H9 (cell line): ENCODE results near the gene ULK3. TPM values are rescaled to one million over a fixed set of nuclear protein-coding genes. Genes with fewer than 3 reads are reported as not detected.
A peak's percentile ranks its signal among the peaks of the same experiment; 100 is the strongest.

Experiments used
- DNase-seq: peaks from one replicate; pipeline ENCODE4 v3.0.0-alpha.2; 2017
- H2AFZ ChIP-seq: one replicate; pipeline ENCODE4 v1.6.1; 2013; ENCODE audit warnings: mild to moderate bottlenecking, low read length, control low read depth, moderate library complexity
- H2AK5ac ChIP-seq: 2 replicates; pipeline ENCODE4 v1.6.1; 2013; ENCODE audit warnings: low read length, control low read depth, mixed read lengths; ENCODE audit not compliant: insufficient read length
- H2BK120ac ChIP-seq: one replicate; pipeline ENCODE4 v1.6.1; 2013; ENCODE audit warnings: low read depth, mild to moderate bottlenecking, low read length, control low read depth, inconsistent platforms; ENCODE audit not compliant: poor library complexity, severe bottlenecking
- H2BK12ac ChIP-seq: 2 replicates; pipeline ENCODE4 v1.6.1; 2013; ENCODE audit warnings: low read length, control low read depth, mixed read lengths, low read depth; ENCODE audit not compliant: insufficient read length
- H2BK15ac ChIP-seq: 2 replicates; pipeline ENCODE4 v1.6.1; 2013; ENCODE audit warnings: low read depth, low read length, control low read depth
- H2BK20ac ChIP-seq: one replicate; pipeline ENCODE4 v1.6.1; 2013; ENCODE audit warnings: low read depth, mild to moderate bottlenecking, low read length, control low read depth, inconsistent platforms; ENCODE audit not compliant: poor library complexity, severe bottlenecking
- H2BK5ac ChIP-seq: 2 replicates; pipeline ENCODE4 v1.6.1; 2013; ENCODE audit warnings: low read length, control low read depth, mixed read lengths; ENCODE audit not compliant: insufficient read length
- H3K14ac ChIP-seq: 2 replicates; pipeline ENCODE4 v1.6.1; 2013; ENCODE audit warnings: low read length, control low read depth; ENCODE audit not compliant: insufficient read depth
- H3K18ac ChIP-seq: 2 replicates; pipeline ENCODE4 v1.6.1; 2013; ENCODE audit warnings: low read depth, mild to moderate bottlenecking, mixed read lengths, low read length, control low read depth; ENCODE audit not compliant: insufficient read length
- H3K23ac ChIP-seq: 2 replicates; pipeline ENCODE4 v1.6.1; 2013; ENCODE audit warnings: low read length, control low read depth, mixed read lengths, low read depth; ENCODE audit not compliant: insufficient read length
- H3K23me2 ChIP-seq: 2 replicates; pipeline ENCODE4 v1.6.1; 2013; ENCODE audit warnings: low read depth, mild to moderate bottlenecking, mixed read lengths, low read length, control low read depth; ENCODE audit not compliant: insufficient read length, poor library complexity, severe bottlenecking
- H3K27ac ChIP-seq: 2 replicates; pipeline ENCODE4 v1.5.1; 2013; ENCODE audit warnings: low read length, control low read depth, mixed read lengths, low read depth; ENCODE audit not compliant: insufficient read length
- H3K27me3 ChIP-seq: 2 replicates; pipeline ENCODE4 v1.6.1; 2013; ENCODE audit warnings: low read length, control low read depth, inconsistent platforms; ENCODE audit not compliant: insufficient read depth
- H3K4ac ChIP-seq: 2 replicates; pipeline ENCODE4 v1.6.1; 2013; ENCODE audit warnings: low read depth, mild to moderate bottlenecking, control low read depth, inconsistent platforms, low read length, moderate library complexity
- H3K4me1 ChIP-seq: 2 replicates; pipeline ENCODE4 v1.6.1; 2013; ENCODE audit warnings: low read length, control low read depth, inconsistent platforms; ENCODE audit not compliant: insufficient read depth
- H3K4me2 ChIP-seq: 2 replicates; pipeline ENCODE4 v1.6.1; 2013; ENCODE audit warnings: low read length, control low read depth, mixed read lengths; ENCODE audit not compliant: insufficient read length, insufficient read depth
- H3K56ac ChIP-seq: 2 replicates; pipeline ENCODE4 v1.6.1; 2013; ENCODE audit warnings: low read depth, mild to moderate bottlenecking, mixed read lengths, low read length, control low read depth; ENCODE audit not compliant: insufficient read length
- H3K79me1 ChIP-seq: 2 replicates; pipeline ENCODE4 v1.6.1; 2013; ENCODE audit warnings: low read depth, mild to moderate bottlenecking, moderate library complexity, low read length, control low read depth, inconsistent platforms; ENCODE audit not compliant: insufficient read depth, poor library complexity, severe bottlenecking
- H3K79me2 ChIP-seq: 2 replicates; pipeline ENCODE4 v1.6.1; 2013; ENCODE audit warnings: low read length, control low read depth, inconsistent platforms; ENCODE audit not compliant: insufficient read depth
- H3K9ac ChIP-seq: 2 replicates; pipeline ENCODE4 v1.6.1; 2013; ENCODE audit warnings: low read length, control low read depth, mixed read lengths; ENCODE audit not compliant: insufficient read length; ENCODE audit errors: extremely low read depth
- H3K9me3 ChIP-seq: one replicate; pipeline ENCODE4 v1.6.1; 2013; ENCODE audit warnings: low read depth, low read length, inconsistent platforms; ENCODE audit not compliant: control insufficient read depth
- H3T11ph ChIP-seq: one replicate; pipeline ENCODE4 v1.6.1; 2013; ENCODE audit warnings: mild to moderate bottlenecking, low read length, control low read depth, inconsistent platforms
- H4K20me1 ChIP-seq: one replicate; pipeline ENCODE4 v1.6.1; 2013; ENCODE audit not compliant: control insufficient read depth, insufficient read length, insufficient read depth
- H4K5ac ChIP-seq: 2 replicates; pipeline ENCODE4 v1.6.1; 2013; ENCODE audit warnings: low read depth, mild to moderate bottlenecking, mixed read lengths, low read length, control low read depth; ENCODE audit not compliant: insufficient read length
- H4K8ac ChIP-seq: replicated peaks from 2 replicates; pipeline ENCODE4 v1.6.1; 2013; ENCODE audit warnings: low read length, control low read depth, mixed read lengths, low read depth; ENCODE audit not compliant: insufficient read length
- H4K91ac ChIP-seq: 2 replicates; pipeline ENCODE4 v1.6.1; 2013; ENCODE audit warnings: low read depth, mild to moderate bottlenecking, moderate library complexity, mixed read lengths, low read length, control low read depth; ENCODE audit not compliant: insufficient read length
- H3K27ac Mint-ChIP-seq, 3 experiments: 2 replicates in 2 of 3; 3 replicates in 1 of 3; pipeline ENCODE4 v1.8.0; 2020 to 2021; ENCODE audit warnings: mixed read lengths in 3 of 3, mild to moderate bottlenecking in 1 of 3, moderate library complexity in 1 of 3
- H3K27me3 Mint-ChIP-seq: 2 replicates; pipeline ENCODE4 v1.8.0; 2021; ENCODE audit warnings: low read depth, mild to moderate bottlenecking, moderate library complexity, mixed read lengths
- H3K36me3 Mint-ChIP-seq, 3 experiments: 2 replicates in 2 of 3; 3 replicates in 1 of 3; pipeline ENCODE4 v1.8.0; 2020 to 2021; ENCODE audit warnings: low read depth in 3 of 3, mixed read lengths in 3 of 3; ENCODE audit not compliant: insufficient read depth in 1 of 3
- H3K4me1 Mint-ChIP-seq, 2 experiments: 2 replicates each; pipeline ENCODE4 v1.8.0; 2020; ENCODE audit warnings: mixed read lengths in 2 of 2
- H3K4me3 Mint-ChIP-seq, 2 experiments: 2 replicates in 1 of 2; 3 replicates in 1 of 2; pipeline ENCODE4 v1.8.0; 2020 to 2021; ENCODE audit warnings: mild to moderate bottlenecking in 2 of 2, mixed read lengths in 2 of 2, moderate library complexity in 1 of 2
- H3K9me3 Mint-ChIP-seq, 2 experiments: 2 replicates in 1 of 2; 3 replicates in 1 of 2; pipeline ENCODE4 v1.8.0; 2020; ENCODE audit warnings: mild to moderate bottlenecking in 2 of 2, mixed read lengths in 2 of 2, moderate library complexity in 1 of 2
- WGBS: extraction: QIAGEN DNeasy Blood & Tissue Kit; methylation state at CpG from one replicate; pipeline ENCODE4 v1.1.7; 2013; ENCODE audit warnings: missing lambda C conversion rate, low lambda C conversion rate, mixed read lengths; ENCODE audit not compliant: insufficient read length; ENCODE audit errors: extremely low coverage; 5-methylcytosine and 5-hydroxymethylcytosine counted together
- total RNA-seq: library from RNA; stranded (reverse); gene quantifications from 2 replicates; pipeline ENCODE4 v1.2.1, GENCODE V29; 2021
- TF ChIP-seq, protein P1 (sequence below): fragments of 200-600 bp; sonication (generic); conservative IDR thresholded peaks from 3 replicates; pipeline ENCODE4 v1.8.0; 2021; ENCODE audit warnings: antibody characterized with exemption, mild to moderate bottlenecking

Gene ULK3
- total RNA-seq, 1 experiment from 2014 or later: 34.0 TPM

DNA sequence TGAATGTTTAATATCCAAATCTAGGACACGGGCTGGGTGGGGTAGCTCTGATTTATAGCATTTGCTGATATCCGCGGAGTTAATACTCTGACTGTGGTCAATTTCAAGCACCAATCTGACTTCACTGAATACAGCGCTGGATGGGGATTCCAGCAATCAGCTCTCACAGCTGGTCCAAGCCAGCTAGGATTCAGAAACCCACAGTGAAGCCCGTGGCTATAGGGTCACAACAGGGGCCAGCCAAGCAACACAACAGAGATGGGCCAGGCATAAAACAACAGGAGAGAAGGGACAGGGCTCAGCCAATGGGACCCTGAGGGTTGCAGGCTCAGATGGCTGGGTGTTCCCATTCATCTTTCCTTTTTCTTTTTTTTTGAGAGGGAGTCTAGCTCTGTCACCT is 35.7 kb downstream of the ULK3 start:
- Histone ChIP-seq H3K9ac (no peak overlapping the region), H2BK12ac (no peak overlapping the region), H2BK15ac (no peak overlapping the region), H3K4me1 (no peaks in the 10 kb centered on the region), H4K20me1 (no peaks in the 10 kb centered on the region), H3K18ac (no peak overlapping the region), H3K27me3 (no peaks in the 10 kb centered on the region), H3T11ph (no peak overlapping the region), H4K5ac (no peak overlapping the region), H2BK120ac (no peak overlapping the region), H3K27ac (no peak overlapping the region), H3K4ac (no peak overlapping the region), H2BK20ac (no peak overlapping the region), H4K91ac (no peak overlapping the region), H3K4me2 (no peak overlapping the region), H3K23me2 (no peaks in the 10 kb centered on the region), H2BK5ac (no peak overlapping the region), H4K8ac (no peak overlapping the region), H3K79me1 (no peaks in the 10 kb centered on the region), H3K23ac (no peak overlapping the region), H3K9me3 (no peaks in the 10 kb centered on the region), H3K56ac (no peak overlapping the region), H2AK5ac (no peak overlapping the region), H3K79me2 (no peaks in the 10 kb centered on the region), H3K14ac (no peak overlapping the region), H2AFZ (no peak overlapping the region)
- no peak overlapping the region; a peak in 1 of 5 replicates for H3K4me3 Mint-ChIP-seq
- H3K9me3 Mint-ChIP-seq: no peaks in the 10 kb centered on the region
- DNase-seq: no peak
- H3K36me3 Mint-ChIP-seq: peaks cover 9 to 16% (median 15%) of the 10 kb centered on the region in 3 experiments; a peak in 5 of 7 replicates
- TF ChIP-seq, protein P1, sequence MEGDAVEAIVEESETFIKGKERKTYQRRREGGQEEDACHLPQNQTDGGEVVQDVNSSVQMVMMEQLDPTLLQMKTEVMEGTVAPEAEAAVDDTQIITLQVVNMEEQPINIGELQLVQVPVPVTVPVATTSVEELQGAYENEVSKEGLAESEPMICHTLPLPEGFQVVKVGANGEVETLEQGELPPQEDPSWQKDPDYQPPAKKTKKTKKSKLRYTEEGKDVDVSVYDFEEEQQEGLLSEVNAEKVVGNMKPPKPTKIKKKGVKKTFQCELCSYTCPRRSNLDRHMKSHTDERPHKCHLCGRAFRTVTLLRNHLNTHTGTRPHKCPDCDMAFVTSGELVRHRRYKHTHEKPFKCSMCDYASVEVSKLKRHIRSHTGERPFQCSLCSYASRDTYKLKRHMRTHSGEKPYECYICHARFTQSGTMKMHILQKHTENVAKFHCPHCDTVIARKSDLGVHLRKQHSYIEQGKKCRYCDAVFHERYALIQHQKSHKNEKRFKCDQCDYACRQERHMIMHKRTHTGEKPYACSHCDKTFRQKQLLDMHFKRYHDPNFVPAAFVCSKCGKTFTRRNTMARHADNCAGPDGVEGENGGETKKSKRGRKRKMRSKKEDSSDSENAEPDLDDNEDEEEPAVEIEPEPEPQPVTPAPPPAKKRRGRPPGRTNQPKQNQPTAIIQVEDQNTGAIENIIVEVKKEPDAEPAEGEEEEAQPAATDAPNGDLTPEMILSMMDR: no peak
- H3K4me1 Mint-ChIP-seq: peaks cover 9 to 16% of the 10 kb centered on the region in 2 experiments
- 0 out of 2 replicates have a peak, but pooled peaks cover 2% of the 10 kb centered on the region for H3K27me3 Mint-ChIP-seq
- WGBS: no CpG with 5 or more reads among the region's 5 CpGs
- H3K27ac Mint-ChIP-seq: peak overlapping the region in 1 of 3 experiments; percentile 90; a peak in 2 of 7 replicates
